GM23338 (cell line): ENCODE measurements around the gene SCARF1. TPM values are rescaled to one million over a fixed set of nuclear protein-coding genes. Genes with fewer than 3 reads are reported as not detected.

Experiments used
- ATAC-seq: fragments of 200-7000 bp; cut with Tn5 transposase; 3 replicates; pipeline ENCODE4 v1.9.1; 2020
- DNase-seq: peaks from one replicate; pipeline ENCODE4 v3.0.0-alpha.2; 2015; ENCODE audit warnings: low spot score
- H2AFZ ChIP-seq: fragments of 200-600 bp; sonication (generic); 2 replicates; pipeline ENCODE4 v1.8.0; 2016; ENCODE audit warnings: antibody characterized with exemption, mild to moderate bottlenecking, moderate library complexity
- H3F3A ChIP-seq: fragments of 200-600 bp; sonication (generic); replicated peaks from 2 replicates; pipeline ENCODE4 v1.8.0; 2017; ENCODE audit warnings: antibody characterized with exemption, mixed run types, low read depth
- H3K27ac ChIP-seq: fragments of 200-600 bp; sonication (generic); 2 replicates; pipeline ENCODE4 v1.6.1; 2016; ENCODE audit warnings: low read depth
- H3K27me3 ChIP-seq: fragments of 200-600 bp; sonication (generic); 2 replicates; pipeline ENCODE4 v1.8.0; 2016; ENCODE audit warnings: mild to moderate bottlenecking, mixed run types, moderate library complexity; ENCODE audit not compliant: insufficient read depth
- H3K36me3 ChIP-seq: fragments of 200-600 bp; sonication (generic); 2 replicates; pipeline ENCODE4 v1.8.0; 2016; ENCODE audit warnings: mild to moderate bottlenecking; ENCODE audit not compliant: insufficient read depth
- H3K4me1 ChIP-seq: fragments of 200-600 bp; sonication (generic); 2 replicates; pipeline ENCODE4 v1.8.0; 2016; ENCODE audit warnings: mild to moderate bottlenecking, moderate library complexity; ENCODE audit not compliant: insufficient read depth
- H3K4me2 ChIP-seq: fragments of 200-600 bp; sonication (generic); 2 replicates; pipeline ENCODE4 v1.7.1; 2017; ENCODE audit warnings: mixed run types
- H3K4me3 ChIP-seq: fragments of 200-600 bp; sonication (generic); 2 replicates; pipeline ENCODE4 v1.6.1; 2016; ENCODE audit warnings: mixed run types
- H3K79me2 ChIP-seq: fragments of 200-600 bp; sonication (generic); replicated peaks from 2 replicates; pipeline ENCODE4 v1.8.0; 2017; ENCODE audit warnings: mild to moderate bottlenecking; ENCODE audit not compliant: insufficient read depth
- H3K9me2 ChIP-seq: fragments of 200-600 bp; sonication (generic); 2 replicates; pipeline ENCODE4 v1.8.0; 2017; ENCODE audit not compliant: insufficient read depth
- H4K20me1 ChIP-seq: fragments of 200-600 bp; sonication (generic); replicated peaks from 2 replicates; pipeline ENCODE4 v1.8.0; 2017; ENCODE audit warnings: mild to moderate bottlenecking; ENCODE audit not compliant: insufficient read depth
- H3K27ac Mint-ChIP-seq: 2 replicates; pipeline ENCODE4 v1.8.0; 2020; ENCODE audit warnings: inconsistent platforms, mild to moderate bottlenecking, moderate library complexity, mixed read lengths
- H3K27me3 Mint-ChIP-seq: 3 replicates; pipeline ENCODE4 v1.8.0; 2022; ENCODE audit warnings: low read depth, mild to moderate bottlenecking, moderate library complexity, mixed read lengths, inconsistent platforms; ENCODE audit not compliant: insufficient read depth, poor library complexity
- H3K36me3 Mint-ChIP-seq: 3 replicates; pipeline ENCODE4 v1.8.0; 2021; ENCODE audit warnings: low read depth, mild to moderate bottlenecking, inconsistent platforms, moderate library complexity, mixed read lengths
- H3K4me1 Mint-ChIP-seq: 3 replicates; pipeline ENCODE4 v1.8.0; 2020; ENCODE audit warnings: mild to moderate bottlenecking, inconsistent platforms, mixed read lengths
- H3K4me3 Mint-ChIP-seq: 3 replicates; pipeline ENCODE4 v1.8.0; 2021; ENCODE audit warnings: moderate library complexity, mild to moderate bottlenecking, inconsistent platforms, mixed read lengths
- H3K9me3 Mint-ChIP-seq: 3 replicates; pipeline ENCODE4 v1.8.0; 2020; ENCODE audit warnings: moderate library complexity, mild to moderate bottlenecking, inconsistent platforms, mixed read lengths
- CREB1 ChIP-seq: fragments of 250-450 bp; sonication (Bioruptor Pico); IDR thresholded peaks from 2 replicates; pipeline ENCODE4 v1.5.0; 2020; ENCODE audit warnings: low read depth, mild to moderate bottlenecking, moderate library complexity
- CTCF ChIP-seq, 2 experiments: fragments of 200-600 bp in 1 of 2; sonication (generic) in 1 of 2; conservative IDR thresholded peaks; 2 replicates each; pipeline versions ENCODE4 v1.5.1 to v1.6.1; 2016 to 2017; ENCODE audit warnings: antibody characterized with exemption in 2 of 2, low read depth in 2 of 2, mild to moderate bottlenecking in 2 of 2, moderate library complexity in 1 of 2
- EZH2 ChIP-seq: fragments of 200-600 bp; sonication (generic); IDR thresholded peaks from one replicate; pipeline ENCODE4 v1.8.0; 2017; ENCODE audit warnings: antibody characterized with exemption, mild to moderate bottlenecking, low read depth; ENCODE audit not compliant: unreplicated experiment
- EZH2phosphoT487 ChIP-seq: fragments of 200-600 bp; sonication (generic); IDR thresholded peaks from one replicate; pipeline ENCODE4 v1.8.1; 2018; ENCODE audit warnings: antibody characterized with exemption; ENCODE audit not compliant: unreplicated experiment
- JUNB ChIP-seq: IDR thresholded peaks from one replicate; pipeline ENCODE4 v1.6.1; 2016; ENCODE audit warnings: antibody characterized with exemption; ENCODE audit not compliant: unreplicated experiment
- NANOG ChIP-seq: IDR thresholded peaks from 2 replicates; pipeline ENCODE4 v1.6.1; 2016; ENCODE audit warnings: antibody characterized with exemption, borderline replicate concordance
- STAT1 ChIP-seq: IDR thresholded peaks from one replicate; pipeline ENCODE4 v1.6.1; 2016; ENCODE audit warnings: antibody characterized with exemption; ENCODE audit not compliant: unreplicated experiment
- ZNF114 ChIP-seq: fragments of 250-450 bp; sonication (Bioruptor Pico); IDR thresholded peaks from 2 replicates; pipeline ENCODE4 v1.5.0; 2020; ENCODE audit warnings: mild to moderate bottlenecking, moderate library complexity
- ZNF331 ChIP-seq: fragments of 250-450 bp; sonication (Bioruptor Pico); IDR thresholded peaks from 2 replicates; pipeline ENCODE4 v1.5.0; 2020; ENCODE audit warnings: low read depth, mild to moderate bottlenecking, moderate library complexity
- ZNF462 ChIP-seq: fragments of 250-450 bp; sonication (Bioruptor Pico); IDR thresholded peaks from 2 replicates; pipeline ENCODE4 v1.5.0; 2020; ENCODE audit warnings: mild to moderate bottlenecking, moderate library complexity
- polyA plus RNA-seq: library from polyadenylated mRNA; unstranded; fragments of >200 nt; fragmentation: Nextera tagmentation; extraction: Ambion mirVana; gene quantifications from 2 replicates; pipeline ENCODE4 v1.2.1, GENCODE V29; 2016
- total RNA-seq: library from RNA; depleted of rRNA; stranded (reverse); fragments of >200 nt; shearing (Covaris generic); gene quantifications from 2 replicates; pipeline ENCODE4 v1.2.3, GENCODE V29; 2014
- TF ChIP-seq, protein P1 (sequence below): IDR thresholded peaks from one replicate; pipeline ENCODE4 v1.6.1; 2018; ENCODE audit warnings: antibody characterized with exemption; ENCODE audit not compliant: unreplicated experiment

The SCARF1 gene
- total and polyA plus RNA-seq, 2 experiments from 2014 or later = 0.76 to 1.6 TPM

DNA sequence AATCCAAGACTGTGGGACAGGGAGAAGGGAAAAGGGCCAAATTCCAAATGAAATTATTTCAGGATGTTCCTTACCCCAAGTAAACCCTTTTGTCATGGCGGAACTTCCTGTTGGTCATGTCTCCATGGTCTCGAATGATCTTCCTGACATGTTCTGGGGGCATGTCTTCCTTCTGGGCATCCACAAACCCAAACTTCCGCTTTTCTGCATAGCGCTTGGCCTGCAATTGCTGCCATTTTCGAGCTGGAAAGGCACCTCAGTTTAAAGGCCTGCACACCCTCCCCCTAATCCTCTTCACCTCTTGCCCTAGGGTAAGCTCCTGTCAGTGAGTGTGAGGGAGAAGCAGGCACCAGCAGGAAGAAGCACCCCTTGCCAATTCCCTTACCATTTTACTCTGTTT, 37.9 kb upstream of the SCARF1 start:
- peak overlapping the region; percentile 86 for H3K4me3 ChIP-seq
- H3K4me1 Mint-ChIP-seq = peaks cover 10% of the 10 kb centered on the region; the same call in 2 of the 3 replicates
- TF ChIP-seq STAT1 = no peak
- no peak for TF ChIP-seq JUNB
- no peak for TF ChIP-seq ZNF462 (CRISPR knock-in tag)
- TF ChIP-seq EZH2 = no peak
- TF ChIP-seq, protein P1, sequence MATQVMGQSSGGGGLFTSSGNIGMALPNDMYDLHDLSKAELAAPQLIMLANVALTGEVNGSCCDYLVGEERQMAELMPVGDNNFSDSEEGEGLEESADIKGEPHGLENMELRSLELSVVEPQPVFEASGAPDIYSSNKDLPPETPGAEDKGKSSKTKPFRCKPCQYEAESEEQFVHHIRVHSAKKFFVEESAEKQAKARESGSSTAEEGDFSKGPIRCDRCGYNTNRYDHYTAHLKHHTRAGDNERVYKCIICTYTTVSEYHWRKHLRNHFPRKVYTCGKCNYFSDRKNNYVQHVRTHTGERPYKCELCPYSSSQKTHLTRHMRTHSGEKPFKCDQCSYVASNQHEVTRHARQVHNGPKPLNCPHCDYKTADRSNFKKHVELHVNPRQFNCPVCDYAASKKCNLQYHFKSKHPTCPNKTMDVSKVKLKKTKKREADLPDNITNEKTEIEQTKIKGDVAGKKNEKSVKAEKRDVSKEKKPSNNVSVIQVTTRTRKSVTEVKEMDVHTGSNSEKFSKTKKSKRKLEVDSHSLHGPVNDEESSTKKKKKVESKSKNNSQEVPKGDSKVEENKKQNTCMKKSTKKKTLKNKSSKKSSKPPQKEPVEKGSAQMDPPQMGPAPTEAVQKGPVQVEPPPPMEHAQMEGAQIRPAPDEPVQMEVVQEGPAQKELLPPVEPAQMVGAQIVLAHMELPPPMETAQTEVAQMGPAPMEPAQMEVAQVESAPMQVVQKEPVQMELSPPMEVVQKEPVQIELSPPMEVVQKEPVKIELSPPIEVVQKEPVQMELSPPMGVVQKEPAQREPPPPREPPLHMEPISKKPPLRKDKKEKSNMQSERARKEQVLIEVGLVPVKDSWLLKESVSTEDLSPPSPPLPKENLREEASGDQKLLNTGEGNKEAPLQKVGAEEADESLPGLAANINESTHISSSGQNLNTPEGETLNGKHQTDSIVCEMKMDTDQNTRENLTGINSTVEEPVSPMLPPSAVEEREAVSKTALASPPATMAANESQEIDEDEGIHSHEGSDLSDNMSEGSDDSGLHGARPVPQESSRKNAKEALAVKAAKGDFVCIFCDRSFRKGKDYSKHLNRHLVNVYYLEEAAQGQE = no peak
- no peak for TF ChIP-seq ZNF114 (CRISPR knock-in tag)
- TF ChIP-seq CTCF (conservative IDR thresholded peaks at IDR 0.05; ENCODE audit: low read depth in 2 of 2) = no peak
- no peak for TF ChIP-seq CREB1 (CRISPR knock-in tag)
- TF ChIP-seq ZNF331 (CRISPR knock-in tag) = no peak
- no peak for TF ChIP-seq NANOG
- no peak for TF ChIP-seq EZH2phosphoT487
- H3K27ac ChIP-seq = no peak overlapping the region
- H3K4me1 ChIP-seq = peaks cover 5% of the 10 kb centered on the region
- H3K9me2 ChIP-seq = no peaks in the 10 kb centered on the region
- peaks cover 7% of the 10 kb centered on the region; the same call in 1 of the 2 replicates for H3F3A ChIP-seq
- peaks cover 34% of the 10 kb centered on the region for H4K20me1 ChIP-seq
- H2AFZ ChIP-seq = no peak overlapping the region
- no peak overlapping the region for H3K27ac Mint-ChIP-seq
- no peak for DNase-seq
- peaks cover 61% of the 10 kb centered on the region for H3K36me3 Mint-ChIP-seq
- H3K9me3 Mint-ChIP-seq = peaks cover 4% of the 10 kb centered on the region; the same call in 2 of the 3 replicates
- H3K79me2 ChIP-seq = peaks cover 37% of the 10 kb centered on the region
- H3K36me3 ChIP-seq = peaks cover 50% of the 10 kb centered on the region
- ATAC-seq = no peak
- H3K27me3 Mint-ChIP-seq = peaks cover 15% of the 10 kb centered on the region
- no peaks in the 10 kb centered on the region for H3K27me3 ChIP-seq
- peak overlapping the region; percentile 96 for H3K4me3 Mint-ChIP-seq
- H3K4me2 ChIP-seq = peak overlapping the region; percentile 97
